DMS153 (cell line): Measurements from ENCODE around the gene RPUSD1.
"Not testable (repeated sequence)": the region's sequence is repeated elsewhere in the genome, so short reads cannot be mapped to it uniquely, and the experiment has no call there.

ENCODE experiments used
- DNase-seq: peaks from one replicate; lab custom pipeline; 2025; lab: John Stamatoyannopoulos, UW

Gene RPUSD1

DNA sequence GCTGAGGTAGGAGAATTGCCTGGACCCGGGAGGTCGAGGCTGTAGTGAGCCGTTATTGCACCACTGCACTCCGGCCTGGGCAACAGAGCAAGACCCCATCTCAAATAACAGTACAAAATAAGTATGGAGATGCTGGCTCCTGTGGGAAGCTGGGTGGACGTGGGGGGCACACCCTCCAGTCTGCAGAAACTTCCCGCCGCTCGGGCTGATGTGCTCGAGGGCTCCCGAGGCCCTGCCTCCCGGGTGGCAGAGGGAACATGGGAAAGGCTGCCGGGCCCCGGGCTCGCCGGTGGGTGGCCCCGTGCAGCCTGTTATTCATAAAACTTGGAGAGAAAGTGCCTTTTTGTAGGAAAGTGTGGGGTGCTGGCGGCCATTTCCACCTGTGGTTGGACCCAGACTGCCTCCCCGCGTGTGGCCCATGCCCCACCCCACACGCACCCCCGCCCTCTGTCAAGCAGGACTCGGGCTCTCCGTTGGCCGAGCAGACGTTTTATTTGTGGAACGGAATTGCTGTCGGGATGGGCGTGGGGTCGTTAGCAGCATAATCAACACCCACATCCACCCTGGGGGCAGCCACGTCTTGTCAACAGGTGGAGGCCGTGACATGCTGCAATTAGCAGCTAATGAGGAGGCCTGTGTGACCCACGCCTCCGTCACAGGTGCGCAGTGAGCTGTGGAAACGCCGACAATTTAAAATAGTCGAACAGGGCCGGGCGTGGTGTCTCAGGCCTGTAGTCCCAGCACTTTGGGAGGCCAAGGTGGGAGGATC is 40.0 kb downstream of the RPUSD1 start:
- DNase-seq, result no peak

DNA sequence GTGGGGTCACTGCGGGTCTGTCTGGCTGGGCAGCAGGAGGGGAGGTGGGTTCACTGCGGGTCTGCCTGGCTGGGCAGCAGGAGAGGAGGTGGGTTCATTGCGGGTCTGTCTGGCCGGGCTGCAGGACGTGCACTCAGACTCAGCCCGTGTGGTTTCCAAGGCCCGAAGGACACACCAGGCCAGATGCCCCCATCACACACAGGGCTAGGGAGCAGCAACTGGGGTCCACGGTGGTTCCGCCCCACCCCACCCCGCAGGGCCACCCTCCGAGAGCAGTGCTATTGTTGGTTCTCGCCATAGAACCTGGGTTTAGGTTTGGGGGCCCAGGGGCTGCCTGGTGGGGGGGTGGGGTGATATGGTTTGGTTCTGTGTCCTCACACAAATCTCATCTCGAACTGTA is 41.5 kb downstream of the RPUSD1 start:
- no peak for DNase-seq

DNA sequence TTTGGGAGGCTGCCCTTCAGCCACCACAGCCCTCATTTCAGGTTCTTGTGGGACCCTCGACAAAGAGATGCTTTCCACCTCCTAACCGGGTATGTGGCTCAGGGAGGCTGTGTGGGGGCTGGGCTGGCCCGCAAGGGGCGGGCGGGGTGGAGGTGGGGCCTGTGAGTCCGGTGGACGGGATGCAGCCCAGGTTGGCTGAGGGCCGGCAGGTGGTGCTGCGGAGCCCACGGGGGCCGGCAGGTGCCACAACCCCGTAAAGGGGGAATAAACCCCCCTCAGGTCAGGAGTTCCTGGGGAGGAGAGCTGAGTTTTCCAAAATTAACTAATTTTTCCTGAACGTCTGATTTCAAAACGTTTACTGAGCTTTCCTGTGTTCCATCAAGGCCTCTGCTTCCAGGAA is 42.4 kb downstream of the RPUSD1 start:
- DNase-seq, result no peak

DNA sequence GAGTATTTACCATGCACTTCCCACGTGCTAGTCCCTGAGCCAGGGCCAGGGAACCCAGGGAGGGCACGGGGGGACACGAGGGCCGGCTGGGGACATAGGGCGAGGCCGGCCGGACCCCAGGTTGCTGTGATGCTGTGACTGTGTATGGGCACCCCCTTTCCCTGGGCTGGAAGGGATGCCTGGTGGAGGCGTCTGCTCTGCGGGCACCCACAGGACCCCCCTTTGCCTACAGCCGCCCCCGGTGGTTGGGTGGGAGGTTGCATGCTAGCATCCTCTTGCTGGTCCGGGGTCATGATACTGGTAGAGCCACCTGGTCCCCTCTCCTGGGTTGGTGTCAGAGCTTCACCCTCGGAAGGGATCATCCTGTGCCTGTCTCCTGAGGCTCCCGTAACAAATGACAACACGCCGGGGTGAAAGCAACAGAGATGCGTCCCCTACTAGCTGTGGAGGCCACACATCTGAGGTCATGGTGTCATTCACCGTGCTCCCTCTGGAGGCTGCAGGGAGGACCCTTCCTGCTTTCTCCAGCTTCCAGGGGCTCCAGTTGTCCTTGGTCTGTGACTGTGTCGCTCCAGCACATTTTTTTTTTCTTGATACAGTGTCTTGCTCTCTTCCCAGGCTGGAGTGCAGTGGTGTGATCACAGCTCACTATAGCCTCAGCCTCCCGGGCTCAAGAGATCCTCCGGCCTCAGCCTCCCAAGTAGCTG is 44.2 kb downstream of the RPUSD1 start:
- no peak for DNase-seq

DNA sequence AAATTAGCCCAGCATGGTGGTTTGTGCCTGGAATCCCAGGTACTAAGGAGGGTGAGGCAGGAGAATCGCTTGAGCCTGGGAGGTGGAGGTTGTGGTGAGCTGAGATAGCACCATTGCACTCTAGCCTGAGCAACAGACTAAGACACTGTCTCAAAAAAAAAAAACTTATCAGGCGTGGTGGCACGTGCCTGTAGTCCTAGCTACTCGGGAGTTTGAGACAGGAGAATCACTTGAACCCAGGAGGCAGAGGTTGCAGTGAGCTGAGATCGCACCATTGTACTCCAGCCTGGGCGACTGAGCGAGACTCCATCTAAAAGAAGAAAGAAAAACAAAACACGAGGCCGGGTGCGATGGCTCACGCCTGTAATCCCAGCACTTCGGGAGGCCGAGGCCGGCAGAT is 45.3 kb downstream of the RPUSD1 start:
- DNase-seq, result not testable (repeated sequence)

DNA sequence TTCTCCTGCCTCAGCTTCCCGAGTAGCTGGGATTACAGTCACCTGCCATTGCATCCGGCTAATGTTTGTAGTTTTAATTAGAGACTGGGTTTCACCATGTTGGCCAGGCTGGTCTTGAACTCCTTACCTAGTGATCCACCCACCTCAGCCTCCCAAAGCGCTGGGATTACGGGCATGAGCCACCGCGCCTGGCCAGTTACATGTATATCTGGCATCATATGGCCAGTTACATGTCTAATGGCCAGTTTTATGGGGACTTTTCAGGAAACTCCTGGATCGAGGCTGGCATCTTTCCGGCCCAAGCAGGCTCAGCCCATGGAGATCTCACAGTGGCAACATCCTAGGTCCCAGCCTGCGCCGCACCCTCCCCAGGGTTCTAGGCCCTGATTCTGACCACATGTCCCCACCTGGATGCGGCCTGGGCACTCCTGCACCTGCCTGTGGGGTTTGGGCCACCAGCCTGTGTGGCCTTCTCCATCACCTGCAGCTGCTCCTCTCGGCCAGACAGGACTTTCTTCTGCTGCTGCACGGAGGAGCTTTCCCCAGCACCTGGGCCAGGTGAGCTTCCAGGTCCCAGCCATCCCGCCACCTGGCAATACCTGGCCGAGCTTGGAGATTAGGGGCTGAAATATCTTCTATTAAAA is 46.1 kb downstream of the RPUSD1 start:
- no peak for DNase-seq

DNA sequence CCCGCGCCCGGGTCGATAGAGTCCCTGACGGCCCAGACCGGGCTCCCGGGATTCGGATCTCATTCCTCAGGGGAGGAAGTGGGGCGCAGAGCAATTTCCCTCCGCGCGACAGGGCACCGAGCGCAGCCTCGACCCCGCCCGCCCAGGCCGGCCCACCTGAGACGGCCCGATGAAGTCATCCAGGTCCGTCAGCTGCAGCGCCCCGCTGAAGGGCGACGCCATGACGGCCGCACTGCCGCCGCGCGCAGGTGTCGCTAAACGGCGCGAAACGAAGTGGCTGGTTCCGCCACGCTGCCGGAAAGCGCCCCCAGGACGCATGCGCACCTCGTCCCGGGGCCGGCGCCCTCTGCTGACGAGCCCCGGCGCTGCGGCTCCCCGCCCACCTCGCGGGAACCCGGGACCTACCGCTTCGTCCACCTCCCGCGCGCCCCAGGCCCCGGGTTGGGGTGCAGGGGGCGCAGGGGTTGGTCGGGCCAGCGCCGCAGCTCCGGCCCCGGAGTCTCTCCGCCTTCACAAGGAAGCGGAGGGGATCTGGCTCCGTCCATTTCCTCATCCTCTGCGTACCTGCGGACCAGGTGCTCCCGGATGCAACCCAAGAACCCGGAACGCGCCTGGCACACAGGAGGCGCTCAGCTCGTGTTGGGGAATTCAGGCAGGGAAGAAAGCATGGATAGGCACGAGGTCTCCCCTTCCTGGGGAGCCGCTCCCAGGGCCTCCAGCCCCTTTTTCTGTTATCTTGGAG is 47.2 kb downstream of the RPUSD1 start, which contains the start of gene CIAO3:
Gene CIAO3, minus strand, starts transcription at position 234 of the 742 bp plus-strand sequence. Its CDS starts 12 bp downstream, at position 222.
- peak; percentile 83 for DNase-seq

DNA sequence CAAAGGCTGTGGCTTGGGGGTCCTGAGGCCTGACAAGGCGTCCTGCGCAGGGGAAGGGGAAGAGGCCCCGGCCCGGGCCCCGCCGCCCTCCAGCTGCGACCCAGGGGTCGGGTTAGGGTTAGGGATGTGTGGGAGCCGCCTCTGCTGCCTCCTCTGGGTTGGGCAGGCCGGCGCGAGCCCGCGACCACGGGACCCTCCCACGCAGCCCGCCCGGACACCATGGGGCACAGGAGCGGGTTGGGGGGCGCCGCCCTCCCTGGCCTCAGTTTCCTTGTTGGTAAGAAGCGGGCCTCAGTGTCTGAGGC is 47.8 kb downstream of the RPUSD1 start:
- no peak for DNase-seq

DNA sequence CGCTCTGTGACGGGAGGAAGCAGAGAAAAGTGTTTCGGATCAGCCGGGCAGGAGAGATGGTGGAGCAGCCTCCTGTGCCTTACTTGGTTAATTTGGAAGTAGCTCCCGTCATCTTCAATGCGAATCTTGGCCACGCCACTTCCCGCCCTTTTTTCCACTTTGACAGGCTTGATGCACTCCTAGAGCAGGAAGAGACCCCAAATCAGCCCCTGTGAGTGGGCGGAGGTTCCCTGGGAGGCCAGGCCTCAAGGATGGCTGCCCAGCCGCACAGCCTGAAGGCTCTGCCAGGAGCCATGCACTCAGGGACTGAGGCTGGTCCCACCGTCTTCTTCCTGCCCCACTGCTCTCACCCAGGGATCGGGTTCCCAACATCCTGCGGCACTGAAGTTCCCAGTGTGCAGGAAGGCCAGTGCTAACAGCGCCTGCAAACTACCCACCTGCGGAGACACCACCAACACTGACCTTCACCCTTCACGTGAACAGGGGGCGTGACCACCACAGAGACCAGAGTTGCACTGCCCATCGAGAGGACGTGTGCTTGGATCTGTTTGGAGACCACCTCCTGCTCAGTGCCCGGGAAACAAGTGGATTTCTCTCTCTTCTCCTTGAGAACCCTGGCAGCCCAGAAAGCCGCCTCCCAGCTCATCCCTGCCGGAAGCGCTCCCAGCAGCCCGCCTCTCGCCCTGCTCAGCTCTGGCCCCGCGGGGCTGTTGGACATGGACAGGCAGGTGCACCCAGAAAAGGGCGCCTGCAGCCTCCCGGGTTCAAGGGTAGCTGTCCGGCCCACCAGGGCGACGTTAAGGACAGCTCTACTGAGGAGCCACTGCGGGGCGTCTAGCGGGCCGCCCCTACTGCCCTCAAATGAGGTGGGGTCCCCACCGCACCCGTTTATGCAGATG is 48.4 kb downstream of the RPUSD1 start:
- DNase-seq, result no peak

DNA sequence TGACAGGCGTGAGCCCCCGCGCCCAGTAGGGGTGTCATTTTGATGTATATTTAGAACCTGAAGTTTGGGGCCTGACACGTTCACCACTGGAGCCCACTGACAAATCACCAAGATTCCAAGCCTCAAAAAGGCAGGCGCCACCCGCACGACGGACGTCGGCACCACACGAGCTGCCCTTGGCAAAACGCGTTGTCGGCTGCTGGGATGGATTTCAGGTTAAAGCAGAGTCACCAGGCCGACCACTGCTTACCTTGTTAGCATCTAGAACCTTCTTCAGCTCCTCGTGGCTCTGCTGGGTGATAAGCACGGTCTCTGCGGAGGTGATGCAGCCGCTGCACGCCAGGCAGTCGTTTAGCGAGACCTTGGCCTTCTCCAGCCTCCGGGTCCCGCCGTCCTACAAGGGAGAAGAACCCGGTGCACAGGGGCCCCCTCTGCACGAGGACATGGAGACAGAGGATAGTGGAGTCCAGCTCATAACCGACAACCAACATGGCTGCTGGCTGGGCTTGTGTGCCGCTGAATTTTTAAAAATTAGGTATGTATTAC is 51.2 kb downstream of the RPUSD1 start:
- no peak for DNase-seq

DNA sequence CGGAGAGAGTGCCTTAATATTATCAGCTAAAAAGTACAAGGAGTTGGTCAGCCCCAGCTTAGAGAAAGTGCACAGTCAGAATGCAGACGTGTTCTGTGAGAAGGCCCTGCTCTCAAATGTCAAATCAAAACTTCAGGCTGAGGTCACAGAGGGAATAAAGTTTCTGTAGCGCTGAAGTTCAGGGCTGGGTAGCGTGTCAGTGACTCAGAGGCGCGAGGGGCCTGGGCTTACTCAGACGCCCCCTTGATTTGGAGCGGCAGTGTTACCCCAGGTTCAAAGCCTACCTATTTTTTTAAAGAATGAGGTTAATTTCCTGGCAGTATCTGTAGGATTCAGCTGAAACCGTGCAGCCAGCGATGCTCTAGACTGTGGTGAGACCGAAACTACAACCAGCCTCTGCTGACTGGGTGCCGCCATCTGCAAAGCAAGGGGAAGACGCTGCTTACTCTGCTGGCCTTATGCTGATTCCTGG is 52.2 kb downstream of the RPUSD1 start:
- no peak for DNase-seq

DNA sequence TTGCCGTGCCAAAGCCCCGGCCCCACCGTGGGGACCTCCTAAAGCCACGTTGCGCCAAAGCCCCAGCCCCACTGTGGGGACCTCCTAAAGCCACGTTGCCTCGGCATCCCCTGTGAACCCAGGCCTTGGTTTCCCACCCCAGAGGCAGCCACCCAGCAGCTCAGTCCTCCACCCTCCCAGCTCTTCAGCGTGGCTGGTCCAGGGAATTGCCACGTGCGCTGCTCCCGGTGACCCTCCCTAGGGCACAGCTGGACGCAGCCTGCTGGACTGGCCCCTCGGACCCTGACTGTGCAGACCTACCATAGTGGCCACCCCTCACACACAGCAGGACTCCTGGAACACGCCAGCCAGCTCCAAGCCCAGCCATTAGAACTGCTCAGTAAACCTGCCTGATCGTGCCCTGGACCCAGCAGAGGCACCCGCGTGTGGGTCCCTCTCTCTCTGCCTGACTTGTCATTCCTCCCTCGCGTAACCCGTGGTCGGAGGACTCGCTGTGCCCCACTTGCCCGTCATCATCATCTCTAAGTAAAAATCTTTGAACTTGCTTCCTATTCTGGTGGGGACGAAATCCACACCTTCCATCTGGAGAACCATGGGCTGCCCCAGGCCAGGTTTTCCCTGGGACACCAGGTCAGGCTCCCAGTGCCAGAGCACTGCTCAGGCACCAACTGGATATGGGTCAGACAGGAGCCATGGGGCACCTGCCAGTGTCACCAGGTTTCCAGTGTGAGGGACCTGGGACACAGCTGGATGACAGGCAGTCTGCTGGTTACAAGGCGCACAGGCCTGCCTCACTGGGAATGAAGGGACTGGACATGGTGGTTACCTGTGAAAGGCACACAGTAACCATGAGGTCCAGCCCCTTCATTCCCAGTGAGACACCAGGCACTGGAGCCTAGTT is 53.0 kb downstream of the RPUSD1 start:
- no peak for DNase-seq
